Stimulated activated CD4-positive, alpha-beta T cell treated with anti-CD3 and anti-CD28 coated beads, Interleukin-12 subunit alpha, Interleukin-12 subunit beta, amount 100 ng/mL, for 48 hours (primary cell): ENCODE results near the gene UBXN2A.
"Not testable (repeated sequence)": the region's sequence is repeated elsewhere in the genome, so short reads cannot be mapped to it uniquely, and the experiment has no call there.

Source experiments
- DNase-seq, 3 donors: peaks; one replicate each; pipeline ENCODE4 v3.0.0-alpha.2; 2020; ENCODE audit warnings: low read depth in 2 of 3, low spot score in 1 of 3

UBXN2A gene

GRCh38 chr2:24011250-24012104 lies 71.2 kb downstream of the UBXN2A start:
- DNase-seq = no peak

GRCh38 chr2:24012521-24013188 lies 72.4 kb downstream of the UBXN2A start:
- no peak for DNase-seq

- not testable (repeated sequence) for DNase-seq
Observed at GRCh38 chr2:24014902-24015301, 74.6 kb downstream of the UBXN2A start.

GRCh38 chr2:24015562-24016375 lies 75.5 kb downstream of the UBXN2A start:
- no peak for DNase-seq

- no peak for DNase-seq
Observed at GRCh38 chr2:24016376-24016761, 76.1 kb downstream of the UBXN2A start.

GRCh38 chr2:24016853-24017703 lies 76.8 kb downstream of the UBXN2A start:
- DNase-seq = no peak

GRCh38 chr2:24017711-24018110 lies 77.4 kb downstream of the UBXN2A start:
- DNase-seq = no peak

- no peak for DNase-seq
Observed at GRCh38 chr2:24018241-24018640, 78.0 kb downstream of the UBXN2A start.

GRCh38 chr2:24019729-24020128 lies 79.5 kb downstream of the UBXN2A start:
- no peak for DNase-seq

- DNase-seq = no peak
Observed at GRCh38 chr2:24020244-24020643, 80.0 kb downstream of the UBXN2A start.

GRCh38 chr2:24021122-24021998 lies 81.1 kb downstream of the UBXN2A start:
- DNase-seq = no peak

- DNase-seq = no peak
Observed at GRCh38 chr2:24022324-24022974, 82.2 kb downstream of the UBXN2A start.

GRCh38 chr2:24022975-24023575 lies 82.8 kb downstream of the UBXN2A start:
- no peak for DNase-seq

- no peak for DNase-seq
Observed at GRCh38 chr2:24024018-24024417, 83.8 kb downstream of the UBXN2A start.

- no peak for DNase-seq
Observed at GRCh38 chr2:24024996-24025663, 84.9 kb downstream of the UBXN2A start.

- no peak for DNase-seq
Observed at GRCh38 chr2:24026233-24026632, 86.0 kb downstream of the UBXN2A start.

- DNase-seq = no peak
Observed at GRCh38 chr2:24038786-24039499, 98.7 kb downstream of the UBXN2A start.

GRCh38 chr2:24040511-24040910 lies 100.2 kb downstream of the UBXN2A start:
- no peak for DNase-seq
